Right lobe of liver (tissue), 6 donors: Measurements from ENCODE around the gene PDZD7. TPM values are rescaled to one million over a fixed set of nuclear protein-coding genes. Genes with fewer than 3 reads are reported as not detected.

ENCODE experiments used
- ATAC-seq, 4 donors: fragments of 200-7000 bp; cut with Tn5 transposase; one replicate each; pipeline ENCODE4 v1.9.1; 2020; ENCODE audit warnings: mild to moderate bottlenecking in 4 of 4, moderate library complexity in 4 of 4
- DNase-seq, 3 donors: peaks; one replicate each; pipeline ENCODE4 v3.0.0-alpha.2; 2020
- H3K27ac ChIP-seq, 3 donors: fragments of 200-600 bp; one replicate each; pipeline ENCODE4 v1.8.0; 2022
- H3K27me3 ChIP-seq, 2 donors: fragments of 200-600 bp; one replicate each; pipeline ENCODE4 v1.8.0; 2022
- H3K36me3 ChIP-seq, 4 donors: fragments of 200-600 bp; sonication (generic) in 1 of 4; one replicate each; pipeline versions ENCODE4 v1.5.1 to v1.8.0; 2017 to 2022; ENCODE audit warnings: control low read depth in 1 of 4
- H3K4me1 ChIP-seq, 4 donors: fragments of 200-600 bp; sonication (generic) in 1 of 4; one replicate each; pipeline versions ENCODE4 v1.5.1 to v1.8.0; 2017 to 2022; ENCODE audit warnings: control low read depth in 1 of 4
- H3K4me3 ChIP-seq, 3 donors: fragments of 200-600 bp; one replicate each; pipeline ENCODE4 v1.8.0; 2022
- H3K9me3 ChIP-seq, 4 donors: fragments of 200-600 bp; sonication (generic) in 1 of 4; one replicate each; pipeline versions ENCODE4 v1.5.1 to v1.8.0; 2017 to 2022; ENCODE audit warnings: control low read depth in 1 of 4
- CTCF ChIP-seq, 4 donors: fragments of 200-600 bp in 3 of 4; fragments of 450-650 bp in 1 of 4; IDR thresholded peaks; one replicate each; pipeline versions ENCODE4 v1.5.1 to v1.8.0; 2016 to 2022; ENCODE audit warnings: antibody characterized with exemption in 4 of 4, mild to moderate bottlenecking in 2 of 4
- POLR2A ChIP-seq: fragments of 450-650 bp; IDR thresholded peaks from one replicate; pipeline ENCODE4 v1.6.1; 2017; ENCODE audit warnings: antibody characterized with exemption, mild to moderate bottlenecking
- WGBS: methylation state at CpG from one replicate; pipeline ENCODE4 v1.1.6; 2018; ENCODE audit warnings: low coverage, low lambda C conversion rate; ENCODE audit not compliant: insufficient coverage; ENCODE audit errors: missing lambda C conversion rate; 5-methylcytosine and 5-hydroxymethylcytosine counted together
- intact Hi-C, 2 donors: fragments of 100-400 bp; cut with DNase I; formaldehyde crosslinking; loops; one replicate each; pipeline versions ENCODE4 v1.11.2 to v1.14.1; 2022
- total RNA-seq, 6 experiments: library from RNA; depleted of rRNA in 2 of 6; stranded (reverse); fragments of >200 nt in 2 of 6; fragmentation: NEBNext Ultra II Directional in 3 of 6; extraction: Animal tissue kit (Norgen Biotek cat#: 25700) in 3 of 6; gene quantifications; one replicate each; pipeline versions ENCODE4 v1.1.0 to v1.2.4, GENCODE V29; 2016 to 2023
- donor health status: DM: no; HTN: yes; CAD: no.
- donor health status: DM: no; HTN: no; CAD: no.
- donor health status: DM: no; HTN: no; CAD: no.
- donor health status: DM: no; HTN: yes; CAD: no.
- donor health status: DM: no; HTN: yes; CAD: no.

The PDZD7 gene
- total RNA-seq, 6 experiments from 2014 or later = 0.15 to 0.50 (median 0.20) TPM; not detected in 1

GRCh38 chr10:101020427-101021075, 10.4 kb downstream of the PDZD7 start:
- TF ChIP-seq POLR2A (no peak), CTCF (IDR thresholded peaks at IDR 0.05) (no peak)
- H3K27ac ChIP-seq = no peak overlapping the region
- H3K27me3 ChIP-seq = no peaks in the 10 kb centered on the region
- H3K9me3 ChIP-seq = no peaks in the 10 kb centered on the region
- peaks cover 0 to 3% (median 0%) of the 10 kb centered on the region in 4 donors for H3K4me1 ChIP-seq
- ATAC-seq (no peak), DNase-seq (no peak)
- H3K36me3 ChIP-seq = no peaks in the 10 kb centered on the region
- H3K4me3 ChIP-seq = no peak overlapping the region
- intact Hi-C loops = no loop called here
- WGBS = 89% methylated on average over 4 of the region's 10 CpGs

- Histone ChIP-seq H3K9me3 (no peaks in the 10 kb centered on the region), H3K4me1 (peaks cover 0 to 3% (median 0%) of the 10 kb centered on the region in 4 donors), H3K27ac (no peak overlapping the region), H3K27me3 (no peaks in the 10 kb centered on the region), H3K4me3 (no peak overlapping the region), H3K36me3 (no peaks in the 10 kb centered on the region)
- WGBS = 75% methylated on average over 1 of the region's 2 CpGs
- TF ChIP-seq POLR2A (no peak), CTCF (IDR thresholded peaks at IDR 0.05) (no peak)
- intact Hi-C loops = no loop called here
- no peak for DNase-seq
- ATAC-seq = no peak
These were observed 11.6 kb downstream of the PDZD7 start for GRCh38 chr10:101019440-101019703.

- intact Hi-C loops = no loop called here
- 50% methylated on average over 2 of the region's 45 CpGs for WGBS
- DNase-seq (peak; percentile 67 to 78 (median 77)), ATAC-seq (peak; percentile 65 to 76 (median 72))
- peaks cover 0 to 3% (median 0%) of the 10 kb centered on the region in 4 donors for H3K4me1 ChIP-seq
- H3K27ac ChIP-seq = no peak overlapping the region
- no peaks in the 10 kb centered on the region for H3K9me3 ChIP-seq
- H3K27me3 ChIP-seq = no peaks in the 10 kb centered on the region
- H3K36me3 ChIP-seq = no peaks in the 10 kb centered on the region
- no peak overlapping the region for H3K4me3 ChIP-seq
- TF ChIP-seq POLR2A (no peak), CTCF (IDR thresholded peaks at IDR 0.05) (peak; percentile 57 to 67 (median 62))
These were observed 12.1 kb downstream of the PDZD7 start for GRCh38 chr10:101018600-101019439.

- Histone ChIP-seq H3K27me3 (no peaks in the 10 kb centered on the region), H3K4me1 (peaks cover 0 to 4% (median 2%) of the 10 kb centered on the region in 4 donors), H3K4me3 (no peak overlapping the region), H3K27ac (no peak overlapping the region), H3K36me3 (no peaks in the 10 kb centered on the region), H3K9me3 (no peaks in the 10 kb centered on the region)
- ATAC-seq (no peak), DNase-seq (no peak)
- intact Hi-C loops = no loop called here
- WGBS = 40% methylated on average over 2 of the region's 20 CpGs
- no peak for TF ChIP-seq POLR2A
- TF ChIP-seq CTCF (IDR thresholded peaks at IDR 0.05) = no peak
These were observed 12.8 kb downstream of the PDZD7 start for GRCh38 chr10:101018118-101018599.
